Measurements from ENCODE around the gene MCTP1.

DNA sequence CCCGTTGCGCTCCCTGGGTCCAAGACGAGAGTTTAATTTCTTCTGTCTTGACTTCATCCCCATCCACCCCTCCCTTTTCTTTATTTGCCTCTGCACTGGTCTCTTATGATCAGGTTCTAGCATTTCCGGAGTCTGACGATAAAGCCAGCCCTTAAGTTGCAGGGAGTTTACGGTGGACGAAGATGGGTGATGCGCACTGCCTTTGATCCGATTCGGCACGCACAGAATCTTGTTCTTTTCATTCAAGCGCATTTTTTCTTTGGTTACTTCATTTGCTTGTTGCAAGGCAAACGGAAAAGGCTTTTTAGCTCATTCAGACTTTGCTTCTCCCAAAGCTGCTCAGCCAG is 488 bp upstream of the MCTP1 start:
- TF ChIP-seq EP300 (IDR thresholded peaks at IDR 0.05) (no peak), POLR2A (IDR thresholded peaks at IDR 0.05) (no peak)
- TF ChIP-seq, protein P1, sequence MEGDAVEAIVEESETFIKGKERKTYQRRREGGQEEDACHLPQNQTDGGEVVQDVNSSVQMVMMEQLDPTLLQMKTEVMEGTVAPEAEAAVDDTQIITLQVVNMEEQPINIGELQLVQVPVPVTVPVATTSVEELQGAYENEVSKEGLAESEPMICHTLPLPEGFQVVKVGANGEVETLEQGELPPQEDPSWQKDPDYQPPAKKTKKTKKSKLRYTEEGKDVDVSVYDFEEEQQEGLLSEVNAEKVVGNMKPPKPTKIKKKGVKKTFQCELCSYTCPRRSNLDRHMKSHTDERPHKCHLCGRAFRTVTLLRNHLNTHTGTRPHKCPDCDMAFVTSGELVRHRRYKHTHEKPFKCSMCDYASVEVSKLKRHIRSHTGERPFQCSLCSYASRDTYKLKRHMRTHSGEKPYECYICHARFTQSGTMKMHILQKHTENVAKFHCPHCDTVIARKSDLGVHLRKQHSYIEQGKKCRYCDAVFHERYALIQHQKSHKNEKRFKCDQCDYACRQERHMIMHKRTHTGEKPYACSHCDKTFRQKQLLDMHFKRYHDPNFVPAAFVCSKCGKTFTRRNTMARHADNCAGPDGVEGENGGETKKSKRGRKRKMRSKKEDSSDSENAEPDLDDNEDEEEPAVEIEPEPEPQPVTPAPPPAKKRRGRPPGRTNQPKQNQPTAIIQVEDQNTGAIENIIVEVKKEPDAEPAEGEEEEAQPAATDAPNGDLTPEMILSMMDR (IDR thresholded peaks at IDR 0.05): no peak

Measured in tibial nerve (tissue), 4 donors.